Activated CD8-positive, alpha-beta T cell treated with anti-CD3 and anti-CD28 coated beads for 36 hours (primary cell): ENCODE data around the gene BMP7. TPM values are rescaled to one million over a fixed set of nuclear protein-coding genes. Genes with fewer than 3 reads are reported as not detected.

Experiments used
- ATAC-seq: fragments of 200-7000 bp; cut with Tn5 transposase; one replicate; pipeline ENCODE4 v1.10.0; 2021; ENCODE audit warnings: mild to moderate bottlenecking, moderate library complexity
- CTCF ChIA-PET: fragments of 350-600 bp; sonication (Branson Sonifier 250); formaldehyde crosslinking; loops from one replicate; lab custom pipeline; 2021; ENCODE audit warnings: antibody characterized with exemption; lab: Charles Lee
- POLR2A ChIA-PET: fragments of 350-600 bp; sonication (Branson Sonifier 250); formaldehyde crosslinking; loops from one replicate; lab custom pipeline; 2021; ENCODE audit warnings: antibody characterized with exemption; lab: Charles Lee
- DNase-seq: peaks from one replicate; pipeline ENCODE4 v3.0.0-alpha.2; 2020
- H3K27ac Mint-ChIP-seq: one replicate; pipeline ENCODE4 v1.8.0; 2021; ENCODE audit warnings: mild to moderate bottlenecking, mixed read lengths
- H3K27me3 Mint-ChIP-seq: one replicate; pipeline ENCODE4 v1.8.0; 2021; ENCODE audit warnings: mixed read lengths
- H3K36me3 Mint-ChIP-seq: one replicate; pipeline ENCODE4 v1.8.0; 2021; ENCODE audit warnings: low read depth, mixed read lengths
- H3K4me1 Mint-ChIP-seq: one replicate; pipeline ENCODE4 v1.8.0; 2021; ENCODE audit warnings: low read depth, mixed read lengths
- H3K4me3 Mint-ChIP-seq: one replicate; pipeline ENCODE4 v1.8.0; 2021; ENCODE audit warnings: mild to moderate bottlenecking, moderate library complexity, mixed read lengths
- H3K9me3 Mint-ChIP-seq: one replicate; pipeline ENCODE4 v1.8.0; 2021; ENCODE audit warnings: mixed read lengths
- CTCF ChIP-seq: fragments of 200-600 bp; IDR thresholded peaks from one replicate; pipeline ENCODE4 v1.8.0; 2022; ENCODE audit warnings: antibody characterized with exemption, mild to moderate bottlenecking
- intact Hi-C: fragments of 100-400 bp; cut with micrococcal nuclease; formaldehyde crosslinking; loops from one replicate; pipeline ENCODE4 v1.10.0; 2022
- total RNA-seq, 2 experiments: library from RNA; stranded (reverse); gene quantifications; one replicate each; pipeline ENCODE4 v1.2.3, GENCODE V29; 2021

Gene BMP7
- total RNA-seq, 2 experiments from 2014 or later, result not detected

- Mint-ChIP-seq H3K27me3 (peaks cover 17% of the 10 kb centered on the region), H3K4me1 (no peaks in the 10 kb centered on the region), H3K4me3 (no peak overlapping the region), H3K36me3 (no peaks in the 10 kb centered on the region), H3K9me3 (no peaks in the 10 kb centered on the region), H3K27ac (no peak overlapping the region)
- CTCF ChIA-PET, result no interaction called here
- ATAC-seq, result no peak
- TF ChIP-seq CTCF, result no peak
- intact Hi-C loops, result no loop called here
- POLR2A ChIA-PET, result no interaction called here
- DNase-seq, result no peak
Measured at GRCh38 chr20:57293995-57294394, 27.6 kb upstream of the BMP7 start.

GRCh38 chr20:57292611-57293010 lies 26.2 kb upstream of the BMP7 start:
- DNase-seq, result no peak
- CTCF ChIA-PET, result interaction anchor here (1.4 kb wide), 1 partner anchor 201 kb away, joined by 3 read pairs; no protein-coding TSS in a partner anchor
- H3K36me3 Mint-ChIP-seq, result no peaks in the 10 kb centered on the region
- no peak for ATAC-seq
- no peaks in the 10 kb centered on the region for H3K9me3 Mint-ChIP-seq
- no peak overlapping the region for H3K4me3 Mint-ChIP-seq
- peaks cover 25% of the 10 kb centered on the region for H3K27me3 Mint-ChIP-seq
- H3K27ac Mint-ChIP-seq, result no peak overlapping the region
- POLR2A ChIA-PET, result no interaction called here
- TF ChIP-seq CTCF, result no peak
- intact Hi-C loops, result no loop called here
- H3K4me1 Mint-ChIP-seq, result no peaks in the 10 kb centered on the region

- Mint-ChIP-seq H3K4me1 (no peaks in the 10 kb centered on the region), H3K4me3 (no peak overlapping the region), H3K36me3 (no peaks in the 10 kb centered on the region), H3K27me3 (peaks cover 30% of the 10 kb centered on the region), H3K27ac (no peak overlapping the region), H3K9me3 (no peaks in the 10 kb centered on the region)
- intact Hi-C loops, result no loop called here
- ChIA-PET CTCF (no interaction called here), POLR2A (no interaction called here)
- DNase-seq (no peak), ATAC-seq (no peak)
- TF ChIP-seq CTCF, result no peak
Measured at GRCh38 chr20:57291694-57292093, 25.3 kb upstream of the BMP7 start.

- no peaks in the 10 kb centered on the region for H3K36me3 Mint-ChIP-seq
- DNase-seq, result no peak
- POLR2A ChIA-PET, result no interaction called here
- no peak for ATAC-seq
- H3K27me3 Mint-ChIP-seq, result peaks cover 34% of the 10 kb centered on the region
- TF ChIP-seq CTCF, result no peak
- H3K4me3 Mint-ChIP-seq, result no peak overlapping the region
- H3K27ac Mint-ChIP-seq, result no peak overlapping the region
- CTCF ChIA-PET, result no interaction called here
- no peaks in the 10 kb centered on the region for H3K9me3 Mint-ChIP-seq
- no peaks in the 10 kb centered on the region for H3K4me1 Mint-ChIP-seq
- intact Hi-C loops, result no loop called here
Measured at GRCh38 chr20:57291003-57291402, 24.6 kb upstream of the BMP7 start.

DNA sequence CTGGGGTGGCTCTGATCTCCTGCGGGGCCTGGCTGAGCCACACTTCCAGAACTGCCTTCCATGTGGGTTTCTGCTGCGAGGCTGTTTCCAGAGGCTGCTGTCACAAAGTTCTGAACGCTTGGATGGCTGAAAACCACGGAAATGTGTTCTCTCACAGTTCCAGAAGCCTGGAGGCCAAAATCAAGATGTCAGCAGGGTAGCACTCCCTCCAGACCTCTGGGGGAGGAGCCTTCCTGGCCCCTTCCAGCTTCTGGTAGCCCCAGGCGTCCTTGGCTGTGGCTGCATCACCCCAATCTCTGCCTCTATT lies 23.7 kb upstream of the BMP7 start:
- intact Hi-C loops, result no loop called here
- Mint-ChIP-seq H3K36me3 (no peaks in the 10 kb centered on the region), H3K27me3 (peaks cover 33% of the 10 kb centered on the region), H3K27ac (no peak overlapping the region), H3K9me3 (no peaks in the 10 kb centered on the region), H3K4me3 (no peak overlapping the region), H3K4me1 (no peaks in the 10 kb centered on the region)
- ChIA-PET CTCF (no interaction called here), POLR2A (no interaction called here)
- ATAC-seq (no peak), DNase-seq (no peak)
- TF ChIP-seq CTCF, result no peak
